HCT116 (cell line): Measurements from ENCODE around the gene CCDC87.

Experiments
- ATF3 ChIP-seq: IDR thresholded peaks from 2 replicates; pipeline ENCODE4 v1.6.1; 2012
- CTCF ChIP-seq, 3 experiments: fragments of 200-600 bp in 1 of 3; sonication (generic) in 1 of 3; IDR thresholded peaks in 2 of 3; conservative IDR thresholded peaks in 1 of 3; 2 replicates each; pipeline ENCODE4 v1.5.1; 2012 to 2017; ENCODE audit warnings: low read depth in 2 of 3, low read length in 2 of 3, antibody characterized with exemption in 1 of 3, borderline replicate concordance in 1 of 3, control low read depth in 1 of 3, mild to moderate bottlenecking in 1 of 3, mixed read lengths in 1 of 3, mixed run types in 1 of 3, moderate library complexity in 1 of 3; ENCODE audit not compliant: insufficient read depth in 1 of 3
- EZH2 ChIP-seq: fragments of 200-600 bp; sonication (generic); IDR thresholded peaks from 2 replicates; pipeline ENCODE4 v1.6.1; 2017; ENCODE audit warnings: antibody characterized with exemption, mixed run types
- EZH2phosphoT487 ChIP-seq: fragments of 200-600 bp; IDR thresholded peaks from 2 replicates; pipeline ENCODE4 v1.6.1; 2018; ENCODE audit warnings: antibody characterized with exemption, borderline replicate concordance
- MAX ChIP-seq: IDR thresholded peaks from 2 replicates; pipeline ENCODE4 v1.6.1; 2012
- POLR2A ChIP-seq: IDR thresholded peaks from 2 replicates; pipeline ENCODE4 v1.7.0; 2011; ENCODE audit warnings: borderline replicate concordance; ENCODE audit not compliant: insufficient read depth, insufficient read length; ENCODE audit errors: extremely low read depth
- POLR2AphosphoS5 ChIP-seq: IDR thresholded peaks from 2 replicates; pipeline ENCODE4 v1.6.1; 2011; ENCODE audit warnings: mild to moderate bottlenecking, low read depth, low read length, moderate library complexity
- RAD21 ChIP-seq: IDR thresholded peaks from 2 replicates; pipeline ENCODE4 v1.6.1; 2012; ENCODE audit warnings: low read depth, mild to moderate bottlenecking
- SIN3A ChIP-seq: IDR thresholded peaks from 2 replicates; pipeline ENCODE4 v1.6.1; 2012; ENCODE audit warnings: low read depth
- ZFX ChIP-seq: fragments of 450-650 bp; IDR thresholded peaks from 2 replicates; pipeline ENCODE4 v1.6.1; 2017

- TF ChIP-seq ATF3, result no peak
- TF ChIP-seq EZH2phosphoT487, result no peak
- TF ChIP-seq CTCF (IDR thresholded peaks at IDR 0.05 in 2 of 3, conservative IDR thresholded peaks at IDR 0.05 in 1 of 3; ENCODE audit: borderline replicate concordance in 1 of 3, insufficient read depth in 1 of 3, low read depth in 2 of 3, low read length in 2 of 3), result no peak
- TF ChIP-seq POLR2AphosphoS5, result no peak
- TF ChIP-seq SIN3A, result no peak
- TF ChIP-seq ZFX, result no peak
- TF ChIP-seq RAD21, result no peak
- no peak for TF ChIP-seq EZH2
- no peak for TF ChIP-seq MAX
- no peak for TF ChIP-seq POLR2A
Observed at GRCh38 chr11:66569076-66569475, 23.8 kb downstream of the CCDC87 start.
